GM18867 (cell line): ENCODE data around the gene DDX10.
A peak's percentile ranks its signal among the peaks of the same experiment; 100 is the strongest.
"Not testable (repeated sequence)": the region's sequence is repeated elsewhere in the genome, so short reads cannot be mapped to it uniquely, and the experiment has no call there.

Experiments used
- ATAC-seq: cut with Tn5 transposase; IDR thresholded peaks from one replicate; pipeline ENCODE4 v1.9.1; 2021; ENCODE audit warnings: mild to moderate bottlenecking, moderate library complexity; ENCODE audit not compliant: unreplicated experiment

The DDX10 gene

GRCh38 chr11:108713076-108713790 is 48.4 kb downstream of the DDX10 start:
- peak; percentile 69 for ATAC-seq

DNA sequence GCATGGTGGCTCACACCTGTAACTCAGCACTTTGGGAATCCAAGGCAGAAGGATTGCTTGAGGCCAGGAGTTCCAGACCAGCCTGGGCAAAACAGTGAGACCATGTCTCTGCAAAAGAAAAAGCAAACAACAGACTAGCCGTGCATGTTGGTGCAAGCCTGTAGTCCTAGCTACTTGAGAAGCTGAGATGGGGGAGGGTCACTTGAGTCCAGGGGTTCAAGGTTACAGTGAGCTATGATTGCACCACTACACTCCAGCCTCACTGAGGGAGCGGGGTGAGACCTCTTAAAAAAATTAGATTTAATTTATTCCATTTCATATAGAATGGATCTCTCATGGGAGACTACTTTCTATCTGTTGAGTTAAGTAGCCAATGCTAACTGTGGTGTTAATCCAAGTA is 50.4 kb downstream of the DDX10 start:
- ATAC-seq: no peak

GRCh38 chr11:108718466-108718865 is 53.6 kb downstream of the DDX10 start:
- ATAC-seq: no peak

DNA sequence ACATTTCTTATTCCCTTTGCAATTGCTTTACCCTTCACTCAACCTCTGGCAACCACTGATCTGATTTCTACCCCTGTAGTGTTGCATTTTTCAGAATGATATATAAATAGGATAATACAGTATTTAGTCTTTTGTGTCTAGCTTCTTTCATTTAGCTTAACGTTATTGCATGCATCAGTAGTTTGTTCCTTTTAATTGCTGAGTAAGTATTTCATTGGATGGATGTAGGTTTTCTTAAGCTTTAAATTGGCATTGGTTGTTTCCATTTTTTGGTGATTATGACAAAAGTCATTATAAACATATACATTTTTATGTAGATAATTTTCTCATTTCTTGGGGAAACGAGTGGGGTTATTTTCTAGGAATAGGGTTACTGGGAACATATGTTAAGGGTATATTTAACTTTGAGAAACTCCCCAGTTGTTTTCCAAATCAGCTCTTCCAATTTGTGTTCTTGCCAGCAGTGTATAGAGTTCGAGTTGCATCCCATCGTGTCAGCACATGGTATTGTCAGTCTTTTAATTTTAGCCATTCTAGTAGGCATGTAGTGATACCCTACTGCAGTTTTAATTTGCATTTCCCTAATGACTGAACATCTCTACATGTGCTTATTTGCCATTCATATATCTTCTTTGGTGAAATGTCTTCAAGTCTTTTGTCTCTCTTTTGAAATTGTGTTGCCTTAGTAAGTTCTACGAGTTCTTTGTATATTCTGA is 60.3 kb downstream of the DDX10 start:
- no peak for ATAC-seq

- no peak for ATAC-seq
These were observed 61.4 kb downstream of the DDX10 start for GRCh38 chr11:108726077-108726800.

GRCh38 chr11:108727665-108728064 is 62.8 kb downstream of the DDX10 start:
- peak; percentile 51 for ATAC-seq

- ATAC-seq: no peak
These were observed 64.5 kb downstream of the DDX10 start for GRCh38 chr11:108729227-108729871.

DNA sequence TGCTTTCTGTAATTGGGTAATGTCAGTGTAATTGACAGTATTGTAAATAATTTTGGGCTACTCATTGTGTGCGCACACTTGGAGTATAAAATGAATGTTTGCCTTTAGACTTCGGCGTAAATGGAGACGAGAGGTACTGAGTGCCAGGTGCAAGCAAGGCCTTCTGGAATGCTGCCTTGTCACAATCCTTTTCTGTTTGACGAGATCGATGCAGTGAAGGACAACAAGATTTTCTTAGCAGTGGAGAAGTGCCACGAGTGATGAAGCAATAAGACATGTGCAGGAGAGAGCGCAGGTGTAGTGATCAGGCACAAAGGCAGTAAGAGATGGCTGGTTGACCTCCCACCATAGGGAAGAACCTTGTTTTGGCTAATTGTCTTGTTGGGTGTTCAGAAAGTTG is 67.5 kb downstream of the DDX10 start:
- no peak for ATAC-seq

DNA sequence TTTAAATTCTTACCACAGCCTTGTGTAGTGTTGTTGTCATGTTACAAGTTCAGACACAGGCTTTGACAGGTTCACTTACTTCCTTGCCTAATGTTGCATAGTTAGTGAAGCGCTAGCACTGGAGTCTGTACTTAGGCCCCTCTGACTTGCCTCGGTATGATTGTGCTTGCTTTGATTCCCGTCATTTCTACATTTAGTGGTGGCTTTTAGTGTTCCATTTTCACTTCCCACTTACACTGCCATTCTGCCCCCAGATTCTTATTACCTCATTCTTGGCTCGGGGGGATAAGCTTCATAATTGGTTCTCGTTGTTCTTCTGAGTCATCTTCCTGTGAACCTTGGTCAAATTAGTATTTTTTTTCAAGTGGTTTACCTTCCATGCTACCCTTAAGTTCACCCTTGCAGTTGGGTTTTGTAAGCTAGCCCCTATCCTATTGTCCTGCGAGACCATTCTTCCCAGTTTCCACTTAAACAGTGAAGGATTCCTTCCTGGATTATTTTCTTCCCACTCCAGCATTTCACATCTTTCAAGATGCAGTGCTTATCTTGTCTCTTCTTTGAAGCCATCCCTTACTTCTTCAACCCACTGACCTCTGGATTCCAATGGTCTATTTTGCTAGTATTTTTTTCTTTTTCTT is 68.7 kb downstream of the DDX10 start:
- peak; percentile 90 for ATAC-seq

DNA sequence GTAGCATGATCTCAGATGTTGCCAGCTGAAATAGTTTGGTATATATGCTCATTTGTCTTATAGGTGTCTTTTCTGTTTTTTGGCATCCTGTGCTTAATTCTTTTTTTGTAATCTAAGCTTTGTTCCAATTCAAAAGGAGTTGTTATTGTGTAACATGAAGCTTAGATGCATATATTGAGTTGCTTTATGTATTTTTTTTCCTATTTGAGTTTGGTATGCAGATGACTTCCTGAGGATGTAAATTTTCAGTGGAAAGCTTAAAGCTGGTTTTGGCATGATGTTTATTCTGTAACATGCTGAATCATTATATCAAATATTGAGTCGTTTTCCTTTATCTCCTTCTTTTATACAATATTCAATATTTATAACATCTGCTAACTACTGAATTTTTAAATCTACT is 69.4 kb downstream of the DDX10 start:
- ATAC-seq: no peak

- ATAC-seq: peak; percentile 39
These were observed 70.2 kb downstream of the DDX10 start for GRCh38 chr11:108734956-108735559.

- ATAC-seq: not testable (repeated sequence)
These were observed 75.3 kb downstream of the DDX10 start for GRCh38 chr11:108740132-108740531.

DNA sequence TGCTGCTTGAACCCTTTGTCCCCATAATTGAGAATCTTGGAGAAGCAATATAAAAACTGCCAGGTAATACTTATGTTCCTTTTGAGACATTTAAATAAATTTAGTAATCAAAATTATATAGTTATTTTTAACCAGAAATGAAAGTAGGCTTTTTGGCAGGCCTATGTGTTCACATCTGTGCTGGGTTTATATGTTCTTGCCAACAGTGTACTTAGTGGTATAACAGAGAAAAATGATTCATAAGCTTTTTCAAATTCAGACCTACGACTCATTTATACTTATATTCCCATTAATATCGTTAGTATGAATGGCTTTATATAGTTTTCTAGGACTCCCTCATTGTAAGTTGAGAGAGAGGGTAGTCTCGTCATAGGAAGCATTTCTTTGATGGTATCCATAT is 79.0 kb downstream of the DDX10 start:
- no peak for ATAC-seq

GRCh38 chr11:108748968-108749367 is 84.1 kb downstream of the DDX10 start:
- ATAC-seq: no peak

GRCh38 chr11:108751444-108751843 is 86.6 kb downstream of the DDX10 start:
- ATAC-seq: peak; percentile 56

GRCh38 chr11:108752297-108752751 is 87.5 kb downstream of the DDX10 start:
- ATAC-seq: peak; percentile 32

- ATAC-seq: no peak
These were observed 90.2 kb downstream of the DDX10 start for GRCh38 chr11:108754901-108755625.

GRCh38 chr11:108757630-108758029 is 92.8 kb downstream of the DDX10 start:
- no peak for ATAC-seq

DNA sequence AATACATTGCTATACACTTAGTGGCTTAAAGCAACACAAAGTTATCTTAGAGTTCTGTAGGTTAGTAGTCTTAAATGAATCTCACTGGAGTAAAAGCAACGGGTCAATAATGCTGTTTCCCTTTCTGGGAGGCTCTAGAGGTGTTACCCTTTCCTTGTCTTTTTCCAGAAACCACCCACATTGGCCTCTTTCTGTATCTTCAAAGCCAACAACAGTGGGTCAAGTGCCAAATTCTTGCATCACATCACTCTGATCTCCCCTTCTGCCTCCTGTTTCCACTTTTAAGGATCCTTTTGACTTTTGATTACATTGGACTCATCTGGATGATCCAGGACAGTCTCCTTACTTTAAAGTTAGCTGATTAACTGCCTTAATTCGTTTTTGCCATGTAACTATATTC is 93.6 kb downstream of the DDX10 start:
- no peak for ATAC-seq
